MM.1S (cell line): ENCODE data around the gene ILF2.
A peak's percentile ranks its signal among the peaks of the same experiment; 100 is the strongest.

Experiments used
- CTCF ChIP-seq: fragments of 300-600 bp; sonication (generic); IDR thresholded peaks from 2 replicates; pipeline ENCODE4 v1.5.1; 2016; ENCODE audit warnings: antibody characterized with exemption, low read length, mixed read lengths
- EZH2 ChIP-seq: fragments of 300-600 bp; sonication (generic); optimal IDR thresholded peaks from 2 replicates; pipeline ENCODE3; 2017; ENCODE audit warnings: low read depth, mild to moderate bottlenecking, antibody characterized with exemption, low read length, mixed read lengths

GRCh38 chr1:153679337-153680119, 8.7 kb upstream of the ILF2 start:
- TF ChIP-seq CTCF (no peak; the same call in 1 of the 2 replicates), EZH2 (peak; percentile 32)
